H9 (cell line): ENCODE measurements around the gene PRR14. TPM values are rescaled to one million over a fixed set of nuclear protein-coding genes. Genes with fewer than 3 reads are reported as not detected.

Experiments
- DNase-seq: peaks from one replicate; pipeline ENCODE4 v3.0.0-alpha.2; 2017
- H2AFZ ChIP-seq: one replicate; pipeline ENCODE4 v1.6.1; 2013; ENCODE audit warnings: mild to moderate bottlenecking, low read length, control low read depth, moderate library complexity
- H2AK5ac ChIP-seq: 2 replicates; pipeline ENCODE4 v1.6.1; 2013; ENCODE audit warnings: low read length, control low read depth, mixed read lengths; ENCODE audit not compliant: insufficient read length
- H2BK120ac ChIP-seq: one replicate; pipeline ENCODE4 v1.6.1; 2013; ENCODE audit warnings: low read depth, mild to moderate bottlenecking, low read length, control low read depth, inconsistent platforms; ENCODE audit not compliant: poor library complexity, severe bottlenecking
- H2BK12ac ChIP-seq: 2 replicates; pipeline ENCODE4 v1.6.1; 2013; ENCODE audit warnings: low read length, control low read depth, mixed read lengths, low read depth; ENCODE audit not compliant: insufficient read length
- H2BK15ac ChIP-seq: 2 replicates; pipeline ENCODE4 v1.6.1; 2013; ENCODE audit warnings: low read depth, low read length, control low read depth
- H2BK20ac ChIP-seq: one replicate; pipeline ENCODE4 v1.6.1; 2013; ENCODE audit warnings: low read depth, mild to moderate bottlenecking, low read length, control low read depth, inconsistent platforms; ENCODE audit not compliant: poor library complexity, severe bottlenecking
- H2BK5ac ChIP-seq: 2 replicates; pipeline ENCODE4 v1.6.1; 2013; ENCODE audit warnings: low read length, control low read depth, mixed read lengths; ENCODE audit not compliant: insufficient read length
- H3K14ac ChIP-seq: 2 replicates; pipeline ENCODE4 v1.6.1; 2013; ENCODE audit warnings: low read length, control low read depth; ENCODE audit not compliant: insufficient read depth
- H3K18ac ChIP-seq: 2 replicates; pipeline ENCODE4 v1.6.1; 2013; ENCODE audit warnings: low read depth, mild to moderate bottlenecking, mixed read lengths, low read length, control low read depth; ENCODE audit not compliant: insufficient read length
- H3K23ac ChIP-seq: 2 replicates; pipeline ENCODE4 v1.6.1; 2013; ENCODE audit warnings: low read length, control low read depth, mixed read lengths, low read depth; ENCODE audit not compliant: insufficient read length
- H3K23me2 ChIP-seq: 2 replicates; pipeline ENCODE4 v1.6.1; 2013; ENCODE audit warnings: low read depth, mild to moderate bottlenecking, mixed read lengths, low read length, control low read depth; ENCODE audit not compliant: insufficient read length, poor library complexity, severe bottlenecking
- H3K27ac ChIP-seq: 2 replicates; pipeline ENCODE4 v1.5.1; 2013; ENCODE audit warnings: low read length, control low read depth, mixed read lengths, low read depth; ENCODE audit not compliant: insufficient read length
- H3K27me3 ChIP-seq: 2 replicates; pipeline ENCODE4 v1.6.1; 2013; ENCODE audit warnings: low read length, control low read depth, inconsistent platforms; ENCODE audit not compliant: insufficient read depth
- H3K4ac ChIP-seq: 2 replicates; pipeline ENCODE4 v1.6.1; 2013; ENCODE audit warnings: low read depth, mild to moderate bottlenecking, control low read depth, inconsistent platforms, low read length, moderate library complexity
- H3K4me1 ChIP-seq: 2 replicates; pipeline ENCODE4 v1.6.1; 2013; ENCODE audit warnings: low read length, control low read depth, inconsistent platforms; ENCODE audit not compliant: insufficient read depth
- H3K4me2 ChIP-seq: 2 replicates; pipeline ENCODE4 v1.6.1; 2013; ENCODE audit warnings: low read length, control low read depth, mixed read lengths; ENCODE audit not compliant: insufficient read length, insufficient read depth
- H3K56ac ChIP-seq: 2 replicates; pipeline ENCODE4 v1.6.1; 2013; ENCODE audit warnings: low read depth, mild to moderate bottlenecking, mixed read lengths, low read length, control low read depth; ENCODE audit not compliant: insufficient read length
- H3K79me1 ChIP-seq: 2 replicates; pipeline ENCODE4 v1.6.1; 2013; ENCODE audit warnings: low read depth, mild to moderate bottlenecking, moderate library complexity, low read length, control low read depth, inconsistent platforms; ENCODE audit not compliant: insufficient read depth, poor library complexity, severe bottlenecking
- H3K79me2 ChIP-seq: 2 replicates; pipeline ENCODE4 v1.6.1; 2013; ENCODE audit warnings: low read length, control low read depth, inconsistent platforms; ENCODE audit not compliant: insufficient read depth
- H3K9ac ChIP-seq: 2 replicates; pipeline ENCODE4 v1.6.1; 2013; ENCODE audit warnings: low read length, control low read depth, mixed read lengths; ENCODE audit not compliant: insufficient read length; ENCODE audit errors: extremely low read depth
- H3K9me3 ChIP-seq: one replicate; pipeline ENCODE4 v1.6.1; 2013; ENCODE audit warnings: low read depth, low read length, inconsistent platforms; ENCODE audit not compliant: control insufficient read depth
- H3T11ph ChIP-seq: one replicate; pipeline ENCODE4 v1.6.1; 2013; ENCODE audit warnings: mild to moderate bottlenecking, low read length, control low read depth, inconsistent platforms
- H4K20me1 ChIP-seq: one replicate; pipeline ENCODE4 v1.6.1; 2013; ENCODE audit not compliant: control insufficient read depth, insufficient read length, insufficient read depth
- H4K5ac ChIP-seq: 2 replicates; pipeline ENCODE4 v1.6.1; 2013; ENCODE audit warnings: low read depth, mild to moderate bottlenecking, mixed read lengths, low read length, control low read depth; ENCODE audit not compliant: insufficient read length
- H4K8ac ChIP-seq: replicated peaks from 2 replicates; pipeline ENCODE4 v1.6.1; 2013; ENCODE audit warnings: low read length, control low read depth, mixed read lengths, low read depth; ENCODE audit not compliant: insufficient read length
- H4K91ac ChIP-seq: 2 replicates; pipeline ENCODE4 v1.6.1; 2013; ENCODE audit warnings: low read depth, mild to moderate bottlenecking, moderate library complexity, mixed read lengths, low read length, control low read depth; ENCODE audit not compliant: insufficient read length
- H3K27ac Mint-ChIP-seq, 3 experiments: 2 replicates in 2 of 3; 3 replicates in 1 of 3; pipeline ENCODE4 v1.8.0; 2020 to 2021; ENCODE audit warnings: mixed read lengths in 3 of 3, mild to moderate bottlenecking in 1 of 3, moderate library complexity in 1 of 3
- H3K27me3 Mint-ChIP-seq: 2 replicates; pipeline ENCODE4 v1.8.0; 2021; ENCODE audit warnings: low read depth, mild to moderate bottlenecking, moderate library complexity, mixed read lengths
- H3K36me3 Mint-ChIP-seq, 3 experiments: 2 replicates in 2 of 3; 3 replicates in 1 of 3; pipeline ENCODE4 v1.8.0; 2020 to 2021; ENCODE audit warnings: low read depth in 3 of 3, mixed read lengths in 3 of 3; ENCODE audit not compliant: insufficient read depth in 1 of 3
- H3K4me1 Mint-ChIP-seq, 2 experiments: 2 replicates each; pipeline ENCODE4 v1.8.0; 2020; ENCODE audit warnings: mixed read lengths in 2 of 2
- H3K4me3 Mint-ChIP-seq, 2 experiments: 2 replicates in 1 of 2; 3 replicates in 1 of 2; pipeline ENCODE4 v1.8.0; 2020 to 2021; ENCODE audit warnings: mild to moderate bottlenecking in 2 of 2, mixed read lengths in 2 of 2, moderate library complexity in 1 of 2
- H3K9me3 Mint-ChIP-seq, 2 experiments: 2 replicates in 1 of 2; 3 replicates in 1 of 2; pipeline ENCODE4 v1.8.0; 2020; ENCODE audit warnings: mild to moderate bottlenecking in 2 of 2, mixed read lengths in 2 of 2, moderate library complexity in 1 of 2
- WGBS: extraction: QIAGEN DNeasy Blood & Tissue Kit; methylation state at CpG from one replicate; pipeline ENCODE4 v1.1.7; 2013; ENCODE audit warnings: missing lambda C conversion rate, low lambda C conversion rate, mixed read lengths; ENCODE audit not compliant: insufficient read length; ENCODE audit errors: extremely low coverage; 5-methylcytosine and 5-hydroxymethylcytosine counted together
- total RNA-seq: library from RNA; stranded (reverse); gene quantifications from 2 replicates; pipeline ENCODE4 v1.2.1, GENCODE V29; 2021
- TF ChIP-seq, protein P1 (sequence below): fragments of 200-600 bp; sonication (generic); conservative IDR thresholded peaks from 3 replicates; pipeline ENCODE4 v1.8.0; 2021; ENCODE audit warnings: antibody characterized with exemption, mild to moderate bottlenecking

The PRR14 gene
- total RNA-seq, 1 experiment from 2014 or later, result 11.6 TPM

GRCh38 chr16:30669903-30670824 is 19.4 kb downstream of the PRR14 start:
- Histone ChIP-seq H3K27me3 (peaks cover 58% of the 10 kb centered on the region), H2BK20ac (no peak overlapping the region), H3K18ac (no peak overlapping the region), H2BK5ac (no peak overlapping the region), H4K91ac (no peak overlapping the region), H3K9ac (no peak overlapping the region), H2AFZ (no peak overlapping the region), H3K9me3 (no peaks in the 10 kb centered on the region), H4K20me1 (no peaks in the 10 kb centered on the region), H4K8ac (no peak overlapping the region), H3K23me2 (peaks cover 5% of the 10 kb centered on the region), H3K27ac (no peak overlapping the region), H4K5ac (no peak overlapping the region), H3K4me2 (no peak overlapping the region), H3K56ac (no peak overlapping the region), H3K79me1 (no peaks in the 10 kb centered on the region), H3K14ac (no peak overlapping the region), H3K23ac (no peak overlapping the region), H3K79me2 (no peaks in the 10 kb centered on the region), H2BK120ac (no peak overlapping the region), H3K4me1 (no peaks in the 10 kb centered on the region), H2AK5ac (no peak overlapping the region), H2BK12ac (no peak overlapping the region), H3K4ac (no peak overlapping the region), H2BK15ac (no peak overlapping the region), H3T11ph (no peak overlapping the region)
- Mint-ChIP-seq H3K9me3 (peaks cover 0 to 3% of the 10 kb centered on the region in 2 experiments; a peak in 2 of 5 replicates), H3K27me3 (peaks cover 96% of the 10 kb centered on the region), H3K27ac (no peak overlapping the region), H3K36me3 (peaks cover 17 to 38% (median 23%) of the 10 kb centered on the region in 3 experiments; a peak in 6 of 7 replicates), H3K4me3 (no peak overlapping the region), H3K4me1 (no peaks in the 10 kb centered on the region)
- TF ChIP-seq, protein P1, sequence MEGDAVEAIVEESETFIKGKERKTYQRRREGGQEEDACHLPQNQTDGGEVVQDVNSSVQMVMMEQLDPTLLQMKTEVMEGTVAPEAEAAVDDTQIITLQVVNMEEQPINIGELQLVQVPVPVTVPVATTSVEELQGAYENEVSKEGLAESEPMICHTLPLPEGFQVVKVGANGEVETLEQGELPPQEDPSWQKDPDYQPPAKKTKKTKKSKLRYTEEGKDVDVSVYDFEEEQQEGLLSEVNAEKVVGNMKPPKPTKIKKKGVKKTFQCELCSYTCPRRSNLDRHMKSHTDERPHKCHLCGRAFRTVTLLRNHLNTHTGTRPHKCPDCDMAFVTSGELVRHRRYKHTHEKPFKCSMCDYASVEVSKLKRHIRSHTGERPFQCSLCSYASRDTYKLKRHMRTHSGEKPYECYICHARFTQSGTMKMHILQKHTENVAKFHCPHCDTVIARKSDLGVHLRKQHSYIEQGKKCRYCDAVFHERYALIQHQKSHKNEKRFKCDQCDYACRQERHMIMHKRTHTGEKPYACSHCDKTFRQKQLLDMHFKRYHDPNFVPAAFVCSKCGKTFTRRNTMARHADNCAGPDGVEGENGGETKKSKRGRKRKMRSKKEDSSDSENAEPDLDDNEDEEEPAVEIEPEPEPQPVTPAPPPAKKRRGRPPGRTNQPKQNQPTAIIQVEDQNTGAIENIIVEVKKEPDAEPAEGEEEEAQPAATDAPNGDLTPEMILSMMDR, result peak; percentile 17; the same call in 1 of the 3 replicates
- DNase-seq, result no peak
- no CpG with 5 or more reads among the region's 14 CpGs for WGBS
